HepG2 (cell line): ENCODE measurements around the gene RBP4. TPM values are rescaled to one million over a fixed set of nuclear protein-coding genes. Genes with fewer than 3 reads are reported as not detected.

Experiments used
- BRD4 ChIP-seq: sonication (generic); formaldehyde crosslinking; IDR thresholded peaks from 2 replicates; pipeline ENCODE4 v1.4.0; 2020; ENCODE audit warnings: missing genetic modification reagents
- CEBPZ ChIP-seq: IDR thresholded peaks from 2 replicates; pipeline ENCODE4 v1.6.1; 2012; ENCODE audit warnings: low read length, improper control_type of control experiment
- MAF1 ChIP-seq: sonication (generic); formaldehyde crosslinking; IDR thresholded peaks from 2 replicates; pipeline ENCODE4 v1.5.0; 2020; ENCODE audit warnings: missing genetic modification reagents, borderline replicate concordance
- PRDM10 ChIP-seq: sonication (generic); formaldehyde crosslinking; IDR thresholded peaks from 2 replicates; pipeline ENCODE4 v1.4.0; 2020; ENCODE audit warnings: low read depth, missing genetic modification reagents
- RERE ChIP-seq: IDR thresholded peaks from 2 replicates; pipeline ENCODE4 v1.6.1; 2016; ENCODE audit warnings: low read depth, missing genetic modification reagents, missing compliant biosample characterization
- SMARCC2 ChIP-seq: fragments of 450-650 bp; IDR thresholded peaks from 2 replicates; pipeline ENCODE4 v1.6.1; 2017; ENCODE audit warnings: antibody characterized with exemption, mild to moderate bottlenecking
- SMARCE1 ChIP-seq: fragments of 450-650 bp; IDR thresholded peaks from 2 replicates; pipeline ENCODE4 v1.6.1; 2017; ENCODE audit warnings: borderline replicate concordance
- ZBTB10 ChIP-seq: sonication (generic); formaldehyde crosslinking; IDR thresholded peaks from 2 replicates; pipeline ENCODE4 v1.4.0; 2020; ENCODE audit warnings: missing genetic modification reagents, borderline replicate concordance
- ZNF432 ChIP-seq: sonication (generic); formaldehyde crosslinking; IDR thresholded peaks from 2 replicates; pipeline ENCODE4 v1.5.0; 2020; ENCODE audit warnings: missing genetic modification reagents, mild to moderate bottlenecking, borderline replicate concordance
- ZNF614 ChIP-seq: IDR thresholded peaks from 2 replicates; pipeline ENCODE4 v1.6.1; 2018; ENCODE audit warnings: missing biosample characterization, missing genetic modification reagents, inconsistent platforms, borderline replicate concordance
- ZNF629 ChIP-seq: sonication (generic); formaldehyde crosslinking; conservative IDR thresholded peaks from 2 replicates; pipeline ENCODE4 v1.5.0; 2020; ENCODE audit warnings: missing genetic modification reagents
- ZUFSP ChIP-seq: sonication (generic); formaldehyde crosslinking; IDR thresholded peaks from 2 replicates; pipeline ENCODE4 v1.9.0; 2021; ENCODE audit warnings: missing genetic modification reagents, mild to moderate bottlenecking, borderline replicate concordance
- polyA plus RNA-seq, 8 experiments: library from polyadenylated mRNA; depleted of rRNA in 3 of 8; stranded (reverse) in 7 of 8; unstranded in 1 of 8; fragments of >200 nt; fragmentation: Illumina TruSeq in 4 of 8; extraction: Trizol in 4 of 8; gene quantifications; 2 replicates each; pipeline versions ENCODE4 v1.2.1 to v1.2.3, GENCODE V29; 2011 to 2016; ENCODE audit warnings: low read depth in 4 of 8, missing spikeins in 1 of 8, mixed read lengths in 1 of 8; ENCODE audit not compliant: insufficient read depth in 1 of 8
- total RNA-seq, 5 experiments: library from RNA; depleted of rRNA; stranded (reverse); fragments of >200 nt; fragmentation: Illumina TruSeq; extraction: Trizol; gene quantifications; 2 replicates each; pipeline ENCODE4 v1.2.3, GENCODE V29; 2016; ENCODE audit warnings: low read depth in 1 of 5

Gene RBP4
- total and polyA plus RNA-seq, 2 of the 13 experiments (the other 11 are each of a cell fraction or from before 2014, with no cell fraction given): 642 to 931 TPM

- no peak for TF ChIP-seq PRDM10 (CRISPR knock-in tag)
- TF ChIP-seq SMARCE1: no peak
- no peak for TF ChIP-seq SMARCC2
- TF ChIP-seq ZNF432: no peak
- no peak for TF ChIP-seq ZUFSP (CRISPR knock-in tag)
- TF ChIP-seq CEBPZ: no peak
- no peak for TF ChIP-seq ZNF614 (CRISPR knock-in tag)
- TF ChIP-seq ZNF629 (CRISPR knock-in tag): no peak
- TF ChIP-seq RERE (CRISPR knock-in tag): peak; percentile 27; the same call in 1 of the 2 replicates
- TF ChIP-seq ZBTB10 (CRISPR knock-in tag): no peak
- no peak for TF ChIP-seq MAF1 (CRISPR knock-in tag)
- TF ChIP-seq BRD4 (CRISPR knock-in tag): no peak
Measured at GRCh38 chr10:93601774-93602162, 733 bp upstream of the RBP4 start (continued).
